ENCODE results near the gene CD79A. TPM values are rescaled to one million over a fixed set of nuclear protein-coding genes. Genes with fewer than 3 reads are reported as not detected.
"Not testable (repeated sequence)": the region's sequence is repeated elsewhere in the genome, so short reads cannot be mapped to it uniquely, and the experiment has no call there.

Gene CD79A
- total RNA-seq, 1 experiment from 2014 or later, result not detected

DNA sequence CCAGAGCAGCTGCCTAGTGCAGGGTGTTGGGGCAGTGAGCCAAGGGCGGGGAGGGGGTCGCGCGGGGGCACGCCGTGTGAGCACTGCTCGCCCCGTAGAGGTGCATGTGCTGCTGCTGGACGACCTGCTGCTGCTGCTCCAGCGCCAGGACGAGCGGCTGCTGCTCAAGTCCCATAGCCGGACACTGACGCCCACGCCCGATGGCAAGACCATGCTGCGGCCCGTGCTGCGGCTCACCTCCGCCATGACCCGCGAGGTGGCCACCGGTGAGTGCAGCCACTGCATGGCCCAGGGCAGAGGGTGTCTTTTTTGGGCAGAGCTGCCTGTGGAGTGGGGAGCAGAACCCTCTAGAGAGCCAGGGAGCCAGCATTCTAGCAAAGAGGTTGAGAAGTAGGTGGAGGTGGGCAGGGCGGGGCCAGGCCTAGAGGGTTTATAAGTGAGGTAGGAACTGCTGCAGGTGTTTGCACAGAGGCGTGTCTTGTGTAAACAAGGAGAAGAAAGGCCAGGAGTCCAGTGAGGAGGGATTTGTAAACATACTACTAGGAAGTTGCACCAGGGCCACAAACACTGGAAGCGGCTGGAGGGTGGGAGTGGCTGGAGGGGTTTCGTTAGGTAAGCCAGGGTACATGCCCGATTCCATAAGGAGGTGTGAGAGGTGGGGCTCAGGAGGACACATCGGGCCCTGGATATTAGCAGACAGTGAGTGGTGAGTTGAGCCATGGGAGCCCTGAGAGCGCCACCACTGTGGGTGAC is 27.2 kb downstream of the CD79A start:
- no peak for DNase-seq (ENCODE audit: extremely low read depth, low read depth)

DNA sequence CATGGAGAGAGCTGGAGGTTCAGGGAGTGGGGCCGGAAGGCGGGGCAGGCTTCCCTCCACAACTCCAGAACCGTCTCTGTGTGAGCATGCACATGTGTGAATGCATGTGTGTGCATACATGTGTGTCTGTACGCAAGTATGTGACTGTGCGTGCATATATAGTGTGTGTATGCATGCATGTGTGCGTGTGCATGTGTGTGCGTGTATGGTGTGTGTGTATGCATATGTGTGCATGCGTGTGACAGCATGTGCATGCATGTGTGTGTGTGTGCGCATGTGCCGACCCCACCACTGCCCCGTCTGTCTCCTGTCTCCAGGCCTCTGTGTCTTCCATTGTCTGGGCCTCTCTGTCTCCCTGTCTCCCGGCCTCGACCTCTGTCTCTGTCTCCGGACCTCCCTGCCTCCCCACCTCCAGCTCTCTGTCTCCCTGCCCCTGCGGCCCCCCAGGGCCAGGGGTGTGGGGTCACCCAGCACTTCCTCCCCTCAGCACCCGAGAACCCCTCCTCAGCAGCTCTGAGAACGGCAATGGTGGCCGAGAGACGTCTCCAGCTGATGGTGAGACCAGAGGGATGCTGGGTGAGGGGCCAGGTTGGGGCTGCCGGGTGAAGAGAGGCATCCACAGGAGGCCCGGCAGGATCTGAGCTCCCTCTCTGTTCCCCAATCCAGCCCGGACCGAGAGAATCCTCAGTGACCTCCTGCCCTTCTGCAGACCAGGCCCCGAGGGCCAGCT is 28.4 kb downstream of the CD79A start:
- DNase-seq (ENCODE audit: extremely low read depth, low read depth), result no peak

DNA sequence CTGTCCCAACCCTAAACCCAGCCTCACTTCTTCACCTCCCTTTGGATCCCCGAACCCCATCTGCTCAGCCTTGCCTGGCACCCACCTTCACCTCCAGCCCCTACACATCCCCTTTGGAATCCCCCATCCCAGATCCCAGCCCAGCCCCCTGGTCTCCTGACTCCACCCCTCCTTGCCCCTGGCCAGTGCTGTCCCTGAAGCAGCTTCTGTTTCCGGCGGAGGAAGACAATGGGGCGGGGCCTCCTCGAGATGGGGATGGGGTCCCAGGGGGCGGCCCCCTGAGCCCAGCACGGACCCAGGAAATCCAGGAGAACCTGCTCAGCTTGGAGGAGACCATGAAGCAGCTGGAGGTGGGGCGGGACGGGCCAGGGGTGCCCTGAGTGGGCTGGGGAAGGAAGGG is 29.2 kb downstream of the CD79A start:
- DNase-seq (ENCODE audit: extremely low read depth, low read depth), result no peak

DNA sequence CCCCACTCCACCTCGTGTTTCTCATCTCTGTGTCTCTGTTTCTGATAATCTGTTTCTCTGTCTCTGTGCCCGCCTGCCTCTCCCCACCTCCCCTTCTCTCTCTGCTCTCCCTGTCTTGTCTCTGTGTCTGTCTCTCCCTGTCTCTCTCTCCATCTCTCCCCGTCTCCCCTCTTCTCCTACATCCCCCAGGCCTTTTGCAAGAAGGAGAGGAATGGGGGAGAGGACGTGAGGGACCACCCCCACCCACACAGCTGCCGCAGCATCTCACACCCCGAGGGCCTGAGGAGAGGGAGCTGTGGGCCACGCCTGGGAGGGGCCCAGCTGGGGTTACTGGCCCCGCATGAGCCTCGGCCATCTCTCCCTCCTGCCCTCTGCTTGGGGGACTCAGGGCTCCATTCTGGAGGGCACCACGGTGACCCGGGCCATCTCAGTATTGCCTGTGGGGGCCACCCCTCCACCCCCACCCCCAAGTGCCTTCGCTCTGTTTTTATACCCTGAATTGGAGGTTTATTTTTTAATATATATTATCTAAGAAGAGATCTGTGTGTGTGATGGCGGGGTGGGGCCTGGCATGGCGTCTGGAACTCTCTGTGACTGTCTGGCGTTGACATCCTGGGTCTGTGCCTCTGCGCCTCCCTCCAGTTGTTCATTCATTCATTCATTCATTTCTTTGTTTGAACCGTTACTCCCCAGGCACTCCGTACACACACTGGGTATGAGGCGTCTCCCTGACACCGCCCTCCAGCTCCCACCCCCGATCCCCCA is 30.0 kb downstream of the CD79A start:
- no peak for DNase-seq (ENCODE audit: extremely low read depth, low read depth)

DNA sequence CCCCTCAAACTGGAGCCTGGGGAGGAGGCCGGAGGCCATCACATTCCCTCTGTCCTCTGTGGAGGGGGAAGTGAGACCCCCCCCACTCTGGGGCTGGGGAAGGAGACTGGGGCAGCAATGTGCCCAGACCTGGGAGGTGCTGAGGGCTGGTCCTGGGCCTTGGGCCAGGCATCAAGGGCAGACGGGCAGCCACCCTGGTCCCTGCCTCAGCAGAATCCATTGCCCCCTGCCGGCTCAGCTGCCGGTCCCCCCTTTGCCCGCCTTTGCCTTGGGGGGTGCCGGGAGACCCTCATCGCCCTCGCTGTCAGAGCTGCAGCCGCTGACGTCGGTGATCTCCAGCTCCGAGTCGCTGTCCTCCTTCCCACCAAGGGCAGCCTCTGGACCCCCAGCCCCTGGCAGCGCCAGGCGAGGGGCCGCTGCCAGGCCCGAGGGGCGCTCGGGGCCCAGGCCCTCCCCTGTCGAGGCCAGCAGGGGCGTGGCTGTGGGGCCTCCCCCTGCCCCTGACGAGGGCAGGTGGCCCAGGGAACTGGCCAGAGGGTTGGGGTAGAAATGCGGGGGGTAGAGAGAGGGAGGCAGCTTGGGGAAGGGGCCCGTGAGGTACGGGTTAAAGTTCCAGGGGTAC is 31.0 kb downstream of the CD79A start:
- no peak for DNase-seq (ENCODE audit: extremely low read depth, low read depth)

DNA sequence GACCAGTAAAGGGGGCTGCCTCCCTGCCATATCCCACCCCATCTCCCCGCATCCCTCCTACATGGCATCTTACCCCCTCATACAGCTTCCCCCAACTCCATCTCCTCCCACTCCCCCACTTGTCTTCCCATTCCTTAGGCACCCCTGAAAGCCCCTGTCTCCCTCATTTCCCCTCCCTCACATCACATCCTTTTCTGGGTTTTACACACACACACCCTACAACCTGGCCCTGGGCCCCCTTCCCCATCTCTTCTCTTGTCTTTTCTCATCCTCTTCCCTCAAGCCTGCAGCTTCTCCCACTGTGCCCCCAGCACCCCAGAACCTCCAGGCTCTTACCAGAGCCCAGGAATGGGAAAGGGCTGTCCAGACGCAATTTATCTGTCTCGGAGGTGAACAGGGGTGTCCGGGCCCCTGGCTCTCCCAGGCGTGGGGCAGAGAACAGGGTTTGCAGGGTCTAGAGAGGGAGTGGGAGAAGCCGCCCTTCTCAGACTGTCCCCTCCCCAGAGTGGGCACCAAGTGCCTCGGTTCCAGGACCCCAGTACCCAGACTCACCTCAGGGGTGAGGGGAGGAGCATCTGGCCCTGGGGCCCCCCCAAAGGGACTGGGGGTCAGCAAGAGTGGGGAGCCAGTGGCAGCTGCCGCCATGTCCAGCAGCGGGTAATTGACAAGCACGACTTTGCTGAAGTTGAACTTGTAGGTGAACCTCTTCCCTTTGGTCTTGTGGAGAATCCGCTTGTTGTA is 31.8 kb downstream of the CD79A start:
- DNase-seq (ENCODE audit: extremely low read depth, low read depth), result no peak

DNA sequence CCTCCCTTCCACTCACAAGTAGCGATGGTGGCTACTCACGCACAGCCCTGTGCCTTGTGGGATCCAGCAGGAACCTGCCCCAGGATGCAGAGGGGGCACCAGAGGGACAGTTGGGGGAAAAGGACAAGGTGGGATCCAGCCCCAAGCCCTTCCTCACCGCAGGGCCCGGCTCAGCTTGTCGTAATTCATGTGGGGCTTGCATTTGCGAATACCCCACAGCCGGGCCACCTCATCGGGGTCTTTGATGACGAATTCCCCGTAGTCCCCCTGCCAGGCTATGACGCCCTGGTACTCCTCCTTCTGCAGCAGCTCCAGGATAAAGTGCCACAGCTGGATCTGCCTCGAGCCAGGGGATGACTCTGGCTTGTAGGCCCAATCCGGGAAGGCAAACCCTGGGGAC is 32.6 kb downstream of the CD79A start:
- DNase-seq (ENCODE audit: extremely low read depth, low read depth), result no peak

DNA sequence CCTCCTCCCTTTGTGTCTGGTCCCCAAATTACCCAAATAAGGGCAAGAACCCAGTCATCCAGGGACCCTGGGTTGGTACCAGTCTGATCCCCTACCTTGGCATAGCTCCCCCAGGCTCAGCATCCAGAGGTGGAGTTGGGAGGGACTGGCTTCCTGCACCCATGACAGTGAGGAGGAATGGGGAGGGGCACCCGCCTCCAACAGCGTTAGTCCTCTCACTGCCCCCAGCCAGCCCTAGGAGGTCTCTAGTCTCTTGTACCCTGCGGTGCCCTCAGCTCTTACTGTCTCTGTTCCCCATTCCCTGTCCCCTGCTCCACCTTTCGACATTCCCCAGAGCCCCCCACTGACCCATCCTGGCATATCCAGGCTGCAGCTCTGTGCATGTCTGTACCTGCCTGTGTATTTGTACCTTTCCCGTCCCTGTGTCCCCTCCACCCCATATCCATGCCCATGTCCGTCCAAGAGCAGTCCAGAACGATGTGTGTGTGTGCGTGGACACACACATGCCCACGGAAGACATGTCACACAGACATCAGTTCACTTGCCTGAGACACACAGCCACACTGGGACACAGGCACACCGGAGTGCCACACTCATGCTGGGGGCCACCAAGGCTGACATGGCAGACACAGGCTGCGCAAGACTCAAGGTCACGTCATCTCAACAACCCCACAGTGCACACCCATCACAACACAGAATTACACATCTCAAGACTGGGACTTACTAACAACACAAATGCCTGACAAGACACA is 33.3 kb downstream of the CD79A start:
- DNase-seq (ENCODE audit: extremely low read depth, low read depth), result no peak

DNA sequence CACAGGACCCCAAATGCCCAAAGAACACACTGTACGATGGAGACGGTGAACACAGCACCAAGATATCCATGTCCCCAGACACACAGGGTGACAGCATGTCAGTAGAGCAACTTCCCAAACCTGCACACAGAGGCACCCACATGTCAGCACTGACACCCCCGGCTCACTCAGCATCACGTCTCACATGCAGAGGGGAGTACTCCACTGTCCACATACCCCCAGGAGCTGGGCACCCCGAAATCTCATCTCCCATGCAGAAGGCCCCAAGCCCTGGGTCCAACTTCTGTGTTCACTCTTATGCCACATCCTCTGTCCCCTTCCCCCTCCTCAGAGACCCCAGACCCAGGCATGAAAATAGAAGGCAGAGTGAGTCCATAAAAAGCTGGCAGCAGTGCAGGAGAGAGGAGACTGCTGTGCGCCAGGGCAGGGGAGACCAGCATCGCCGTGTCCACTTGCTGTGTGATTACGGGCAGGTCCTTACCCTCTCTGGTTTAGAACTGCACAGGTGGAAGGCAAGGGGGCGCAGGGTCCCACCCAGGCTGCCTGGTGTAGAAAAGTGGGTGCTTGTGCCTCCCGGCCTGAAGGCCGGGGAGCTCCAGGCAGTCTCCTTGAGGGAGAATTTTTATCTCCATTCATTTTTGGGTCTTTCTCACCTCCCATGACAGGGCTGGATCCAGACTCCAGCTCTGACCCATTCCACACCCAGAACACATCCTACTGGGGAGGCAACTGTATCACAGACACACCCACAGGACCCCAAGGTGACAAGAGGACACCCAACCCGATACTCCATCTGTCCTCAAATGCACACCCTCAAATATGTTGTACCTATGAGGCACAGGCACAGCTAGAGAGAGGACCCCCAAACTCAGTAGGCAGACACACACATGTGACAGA is 34.2 kb downstream of the CD79A start:
- no peak for DNase-seq (ENCODE audit: extremely low read depth, low read depth)

DNA sequence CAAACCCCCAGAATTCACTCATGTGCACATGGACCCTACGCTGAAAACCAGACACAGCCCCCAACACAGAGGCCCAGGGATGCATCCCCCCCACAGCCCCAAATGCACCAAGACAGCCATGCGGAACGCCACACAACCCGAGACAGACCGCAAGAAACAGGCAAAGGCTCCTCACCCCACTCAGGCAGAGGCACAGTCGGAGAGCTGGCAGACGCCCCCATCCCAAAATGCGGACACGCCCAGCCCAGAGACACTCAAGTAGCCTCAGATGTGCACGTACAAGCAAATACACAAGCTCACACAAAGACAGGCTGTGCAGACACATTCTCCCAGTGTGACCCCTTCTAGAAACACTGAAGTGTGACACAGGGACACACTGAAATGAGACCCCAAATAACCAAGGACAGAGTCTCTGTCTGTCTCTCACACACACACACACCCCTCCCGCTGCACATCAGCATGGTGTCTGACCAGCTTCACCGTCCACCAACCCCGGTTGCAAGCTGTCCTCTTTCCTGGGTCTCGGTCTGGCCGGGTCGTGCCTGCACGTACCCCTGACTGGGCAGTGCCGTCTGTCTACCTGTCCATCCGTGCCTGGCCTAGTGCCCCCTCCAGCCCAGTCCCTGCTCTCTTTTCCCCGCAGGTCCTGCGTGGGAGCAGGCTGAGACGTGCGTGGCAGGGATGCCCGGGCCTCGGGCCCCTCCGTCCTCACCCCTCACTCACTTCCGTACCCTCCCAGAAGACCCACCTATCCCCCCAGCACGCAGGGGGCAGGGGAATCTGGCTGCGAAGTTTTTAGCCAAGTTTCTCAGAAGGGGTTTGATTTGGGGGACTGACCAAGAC is 35.0 kb downstream of the CD79A start:
- no peak for DNase-seq (ENCODE audit: extremely low read depth, low read depth)

DNA sequence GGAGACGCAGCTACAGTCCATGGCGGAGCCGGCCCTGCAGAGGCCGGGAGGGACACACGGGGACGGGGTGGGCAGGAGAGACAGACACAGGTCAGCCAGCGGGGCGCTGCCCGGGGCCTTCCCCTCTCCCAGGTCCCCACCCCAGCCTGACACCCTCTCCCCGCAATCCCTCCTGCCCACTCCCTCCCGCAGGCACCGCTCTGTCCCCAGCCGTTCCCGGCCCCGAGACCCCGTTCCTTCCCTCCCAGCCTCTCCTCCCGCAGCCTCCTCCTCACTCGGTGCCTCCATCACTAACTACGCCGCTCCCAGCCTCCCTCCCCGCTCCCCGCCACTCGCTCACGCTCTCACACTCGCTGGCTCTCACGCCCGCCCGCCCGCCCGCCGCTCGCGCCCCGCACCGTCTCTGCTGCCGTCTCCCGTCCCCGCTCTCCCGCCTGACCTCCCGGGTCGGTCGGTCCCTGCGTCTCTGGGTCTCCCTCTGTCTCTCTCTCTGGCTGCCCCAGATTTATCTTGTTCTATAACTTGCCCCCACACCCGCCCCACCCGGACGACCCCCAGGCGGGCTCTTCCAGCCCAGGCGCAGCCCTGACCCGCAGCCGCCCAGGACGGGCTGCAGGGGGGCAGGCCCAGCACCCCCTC is 35.9 kb downstream of the CD79A start:
- no peak for DNase-seq (ENCODE audit: extremely low read depth, low read depth)

DNA sequence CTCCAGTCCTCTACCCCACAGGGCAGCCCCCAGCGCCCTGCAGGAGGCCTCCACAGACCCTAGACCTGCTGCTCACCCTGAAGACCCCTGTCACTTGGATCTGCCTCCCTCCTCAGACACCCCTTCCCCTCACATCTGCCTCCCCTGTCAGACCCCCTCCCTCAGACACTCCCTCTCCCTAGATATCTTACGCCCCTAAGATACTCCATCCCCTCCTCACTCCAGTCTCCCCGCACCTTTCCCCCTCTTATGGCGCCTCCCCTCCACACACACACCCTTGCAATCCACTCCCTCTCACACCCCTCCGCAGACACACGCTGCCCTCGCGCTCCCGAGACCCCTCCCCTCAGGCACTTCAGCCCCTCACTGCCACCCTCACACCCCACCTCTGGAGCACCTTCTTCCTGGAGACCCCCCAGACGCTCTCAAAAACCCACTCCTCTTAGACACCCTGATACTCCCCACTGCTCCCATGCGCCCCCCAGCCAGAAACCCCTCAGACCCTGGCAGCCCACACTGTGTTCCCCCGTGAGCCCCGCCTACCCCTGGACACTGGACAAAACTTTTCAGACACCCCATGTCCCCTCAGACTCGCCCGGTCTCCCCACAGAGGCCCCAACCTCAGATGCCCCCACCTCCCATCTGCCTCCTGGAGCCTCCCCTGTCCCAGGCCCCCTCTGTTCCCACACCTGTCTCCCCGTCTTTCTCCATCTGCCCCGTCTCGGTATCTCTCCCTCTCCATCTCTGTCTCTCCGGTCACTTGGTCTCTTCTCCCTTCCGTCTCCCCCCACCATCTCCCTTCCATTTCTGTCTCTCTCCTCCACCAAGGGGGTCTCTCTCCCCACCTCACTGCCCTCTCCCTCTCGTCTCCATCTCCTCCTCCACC is 36.7 kb downstream of the CD79A start:
- DNase-seq (ENCODE audit: extremely low read depth, low read depth), result no peak

DNA sequence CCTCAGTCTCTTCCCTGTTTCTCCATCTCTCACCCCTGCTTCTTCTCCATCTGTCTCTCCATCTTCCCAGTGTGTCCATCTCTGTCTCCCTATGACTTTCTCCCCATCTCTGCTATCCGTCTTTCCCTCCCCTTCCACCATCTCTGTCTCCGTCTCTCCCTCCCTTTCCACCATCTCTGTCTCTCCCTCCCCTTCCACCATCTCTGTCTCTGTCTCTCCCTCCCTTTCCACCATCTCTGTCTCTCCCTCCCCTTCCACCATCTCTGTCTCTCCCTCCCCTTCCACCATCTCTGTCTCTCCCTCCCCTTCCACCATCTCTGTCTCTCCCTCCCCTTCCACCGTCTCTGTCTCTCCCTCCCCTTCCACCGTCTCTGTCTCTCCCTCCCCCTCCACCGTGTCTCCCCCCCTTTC is 37.4 kb downstream of the CD79A start:
- DNase-seq (ENCODE audit: extremely low read depth, low read depth), result not testable (repeated sequence)

DNA sequence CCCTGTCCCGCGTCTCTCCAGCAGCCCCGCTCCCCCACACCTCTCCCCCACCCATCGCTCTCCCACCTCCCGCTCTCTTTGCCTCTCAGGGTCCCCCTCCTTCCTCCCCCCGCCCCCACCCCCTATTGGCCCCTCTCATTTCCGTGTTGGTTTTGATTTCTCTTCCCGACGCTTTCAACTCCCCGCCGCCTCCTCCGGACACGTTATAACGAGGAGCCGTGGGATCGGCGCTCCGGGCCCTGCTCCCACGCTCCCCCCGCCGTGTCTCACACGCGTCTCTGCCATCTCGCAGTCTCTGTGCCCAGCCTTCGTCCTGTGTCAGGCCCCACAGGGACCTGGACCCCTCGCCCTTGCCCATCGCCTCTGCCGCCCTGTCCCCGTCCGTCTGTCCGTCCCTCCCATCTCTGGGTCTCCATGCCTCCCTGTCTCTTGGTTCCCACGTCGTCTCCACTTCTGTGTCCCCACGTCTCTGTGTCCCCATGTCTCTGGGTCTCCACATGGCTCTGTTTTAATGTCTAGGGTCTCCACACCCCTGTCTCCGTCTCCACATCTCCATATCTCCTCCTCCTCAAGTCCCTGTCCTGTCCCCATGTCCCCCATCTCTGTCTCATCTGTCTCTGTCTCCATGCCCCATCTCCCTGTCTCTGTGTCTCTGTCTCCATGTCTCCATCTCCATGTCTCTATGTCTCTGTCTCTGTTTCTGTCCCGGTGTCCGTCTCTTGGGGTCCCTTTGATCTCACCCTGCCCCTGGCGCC is 38.1 kb downstream of the CD79A start:
- no peak for DNase-seq (ENCODE audit: extremely low read depth, low read depth)

DNA sequence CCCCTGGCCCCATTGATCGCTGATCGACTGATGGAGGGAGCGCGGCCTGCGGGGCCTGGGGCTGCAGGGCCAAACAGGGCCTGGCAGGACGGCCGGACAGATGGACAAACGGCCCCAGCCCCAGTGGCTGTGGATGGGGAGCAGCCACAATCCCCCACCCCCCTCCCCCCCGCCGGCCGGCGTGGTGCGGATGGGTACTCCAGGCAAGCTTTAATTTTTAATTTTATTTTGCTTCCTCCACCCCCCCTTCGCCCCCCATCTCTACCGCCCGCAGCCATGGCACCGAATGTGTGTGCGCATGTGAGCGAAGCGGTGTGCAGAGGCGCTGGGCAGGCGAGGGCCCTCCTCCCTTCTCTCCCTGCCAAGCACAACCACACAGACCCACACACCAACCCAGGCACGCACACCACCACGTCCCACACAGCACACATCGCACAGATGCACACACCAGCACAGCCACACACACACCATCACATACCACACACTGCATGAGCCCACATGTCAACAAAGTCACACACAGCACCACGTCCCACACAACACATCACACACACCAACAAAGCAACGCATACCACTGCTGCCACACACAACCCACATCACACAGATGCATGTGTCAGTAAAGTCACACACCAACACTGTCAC is 38.8 kb downstream of the CD79A start:
- no peak for DNase-seq (ENCODE audit: extremely low read depth, low read depth)
